K562 (cell line): ENCODE results near the gene NDUFB10. TPM values are rescaled to one million over a fixed set of nuclear protein-coding genes. Genes with fewer than 3 reads are reported as not detected.

Experiments
- ADNP ChIP-seq: fragments of 200-800 bp; sonication (Bioruptor generic); IDR thresholded peaks from 2 replicates; pipeline ENCODE4 v1.6.1; 2016; ENCODE audit warnings: missing genetic modification characterization, missing compliant biosample characterization
- FOXJ2 ChIP-seq: fragments of 200-800 bp; sonication (Bioruptor generic); IDR thresholded peaks from 2 replicates; pipeline ENCODE4 v1.6.1; 2016; ENCODE audit warnings: missing genetic modification characterization, missing compliant biosample characterization
- HMGN3 ChIP-seq: IDR thresholded peaks from 2 replicates; pipeline ENCODE4 v1.6.1; 2011; ENCODE audit warnings: borderline replicate concordance, low read depth, mild to moderate bottlenecking, mixed read lengths, low read length; ENCODE audit not compliant: insufficient read length; ENCODE audit errors: extremely low read depth
- MAFG ChIP-seq: fragments of 450-650 bp; conservative IDR thresholded peaks from 2 replicates; pipeline ENCODE4 v1.6.1; 2016; ENCODE audit warnings: missing genetic modification characterization, missing compliant biosample characterization
- POLR3G ChIP-seq: IDR thresholded peaks from 2 replicates; pipeline ENCODE4 v1.6.1; 2011; ENCODE audit not compliant: insufficient read length, insufficient replicate concordance; ENCODE audit errors: extremely low read depth
- PRMT5 ChIP-seq: sonication (generic); formaldehyde crosslinking; IDR thresholded peaks from 2 replicates; pipeline ENCODE4 v1.5.0; 2020; ENCODE audit warnings: missing genetic modification reagents
- SIN3A ChIP-seq, 2 experiments: fragments of 150-350 bp in 1 of 2; IDR thresholded peaks; 2 replicates each; pipeline ENCODE4 v1.6.1; 2011 to 2016; ENCODE audit warnings: borderline replicate concordance in 2 of 2, low read depth in 2 of 2, low read length in 2 of 2, mild to moderate bottlenecking in 2 of 2, moderate library complexity in 2 of 2; ENCODE audit not compliant: control insufficient read depth in 1 of 2
- SRF ChIP-seq, 2 experiments: fragments of 250-450, 450-650 bp in 1 of 2; sonication (Bioruptor Pico) in 1 of 2; sonication (generic) in 1 of 2; formaldehyde crosslinking; IDR thresholded peaks; 2 replicates each; pipeline versions ENCODE4 v1.5.0 to v1.5.1; 2020 to 2022; ENCODE audit warnings: mild to moderate bottlenecking in 1 of 2, missing genetic modification reagents in 1 of 2
- ZNF76 ChIP-seq: fragments of 250-450 bp; sonication (Bioruptor Pico); IDR thresholded peaks from 2 replicates; pipeline ENCODE4 v1.4.0; 2020; ENCODE audit warnings: mild to moderate bottlenecking, moderate library complexity, borderline replicate concordance
- polyA plus RNA-seq, 8 experiments: library from polyadenylated mRNA; depleted of rRNA in 4 of 8; stranded (reverse) in 5 of 8; unstranded in 3 of 8; fragments of >200 nt; fragmentation: Nextera tagmentation in 2 of 8; fragmentation: Illumina TruSeq in 1 of 8; extraction: Ambion mirVana in 2 of 8; extraction: Trizol in 1 of 8; gene quantifications; 2 replicates each; pipeline versions ENCODE4 v1.2.1 to v1.2.3, GENCODE V29; 2011 to 2014; ENCODE audit warnings: inconsistent platforms in 1 of 8, missing spikeins in 1 of 8
- total RNA-seq, 7 experiments: library from RNA; depleted of rRNA in 6 of 7; stranded (reverse); fragments of >200 nt in 6 of 7; fragmentation: Illumina TruSeq in 2 of 7; extraction: Trizol in 2 of 7; gene quantifications; 2 replicates each; pipeline versions ENCODE4 v1.2.1 to v1.2.3, GENCODE V29; 2011 to 2021; ENCODE audit warnings: low replicate concordance in 1 of 7
- TF ChIP-seq, protein P1 (sequence below): sonication (generic); formaldehyde crosslinking; IDR thresholded peaks from 2 replicates; pipeline ENCODE4 v1.9.0; 2022; ENCODE audit warnings: mild to moderate bottlenecking, missing genetic modification reagents
- TF ChIP-seq, protein P2 (sequence below): sonication (generic); formaldehyde crosslinking; IDR thresholded peaks from 2 replicates; pipeline ENCODE4 v1.8.1; 2022; ENCODE audit warnings: missing genetic modification reagents
- TF ChIP-seq, protein P3 (sequence below): fragments of 450-650 bp; formaldehyde crosslinking; IDR thresholded peaks from 2 replicates; pipeline ENCODE4 v1.4.0; 2020; ENCODE audit warnings: mild to moderate bottlenecking, mixed read lengths
- TF ChIP-seq, protein P4 (sequence below): sonication (generic); formaldehyde crosslinking; IDR thresholded peaks from 2 replicates; pipeline ENCODE4 v1.8.0; 2022; ENCODE audit warnings: missing genetic modification reagents, mild to moderate bottlenecking, moderate library complexity, borderline replicate concordance
- TF ChIP-seq, protein P5 (sequence below): fragments of 250-450 bp; sonication (Bioruptor Pico); IDR thresholded peaks from 2 replicates; pipeline ENCODE4 v1.5.1; 2021; ENCODE audit warnings: mild to moderate bottlenecking
- TF ChIP-seq, protein P6 (sequence below): fragments of 450-650 bp; IDR thresholded peaks from 2 replicates; pipeline ENCODE4 v1.6.1; 2017; ENCODE audit warnings: antibody characterized with exemption, mild to moderate bottlenecking

NDUFB10 gene
- total and polyA plus RNA-seq, 9 of the 15 experiments (the other 6 are each of a cell fraction or from before 2014, with no cell fraction given), result 69.3 to 527 (median 161) TPM

DNA sequence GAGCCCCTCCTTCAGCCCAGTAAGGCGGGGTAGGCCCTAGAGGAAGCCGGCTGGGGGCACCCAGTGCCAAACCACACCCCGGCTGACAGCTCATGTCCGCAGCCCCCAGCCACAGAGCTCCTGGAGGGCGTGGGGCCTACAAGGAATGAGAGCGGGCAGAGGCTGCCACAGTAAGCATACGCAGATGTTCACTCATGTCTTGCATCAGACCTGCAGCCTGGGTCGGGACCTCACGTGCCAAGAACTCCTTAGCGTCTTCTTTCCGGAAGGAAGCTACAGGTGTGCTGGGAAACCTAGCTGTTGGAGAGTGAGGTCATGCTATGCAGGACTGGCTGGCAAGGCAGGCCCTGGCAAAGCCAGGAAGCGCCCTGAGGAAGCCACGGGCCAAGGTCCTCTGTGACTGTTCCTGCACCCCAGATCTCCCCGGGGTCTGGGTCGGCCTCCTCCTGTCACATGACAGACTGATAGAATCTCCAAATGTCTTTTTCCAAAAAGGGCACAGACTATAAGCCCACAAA lies 48.7 kb downstream of the NDUFB10 start (continued):
- TF ChIP-seq ADNP (tag) (no peak), PRMT5 (CRISPR knock-in tag) (no peak), POLR3G (no peak), HMGN3 (peak; percentile 12), SIN3A (IDR thresholded peaks at IDR 0.05; ENCODE audit: borderline replicate concordance in 2 of 2, control insufficient read depth in 1 of 2, low read depth in 2 of 2, low read length in 2 of 2) (no peak; a peak in 1 of 4 replicates), ZNF76 (CRISPR knock-in tag) (no peak), SRF (CRISPR knock-in tag; IDR thresholded peaks at IDR 0.05) (no peak), FOXJ2 (tag) (no peak), MAFG (tag) (no peak)
- TF ChIP-seq, protein P1, sequence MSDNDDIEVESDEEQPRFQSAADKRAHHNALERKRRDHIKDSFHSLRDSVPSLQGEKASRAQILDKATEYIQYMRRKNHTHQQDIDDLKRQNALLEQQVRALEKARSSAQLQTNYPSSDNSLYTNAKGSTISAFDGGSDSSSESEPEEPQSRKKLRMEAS (CRISPR knock-in tag), result no peak
- TF ChIP-seq, protein P2, sequence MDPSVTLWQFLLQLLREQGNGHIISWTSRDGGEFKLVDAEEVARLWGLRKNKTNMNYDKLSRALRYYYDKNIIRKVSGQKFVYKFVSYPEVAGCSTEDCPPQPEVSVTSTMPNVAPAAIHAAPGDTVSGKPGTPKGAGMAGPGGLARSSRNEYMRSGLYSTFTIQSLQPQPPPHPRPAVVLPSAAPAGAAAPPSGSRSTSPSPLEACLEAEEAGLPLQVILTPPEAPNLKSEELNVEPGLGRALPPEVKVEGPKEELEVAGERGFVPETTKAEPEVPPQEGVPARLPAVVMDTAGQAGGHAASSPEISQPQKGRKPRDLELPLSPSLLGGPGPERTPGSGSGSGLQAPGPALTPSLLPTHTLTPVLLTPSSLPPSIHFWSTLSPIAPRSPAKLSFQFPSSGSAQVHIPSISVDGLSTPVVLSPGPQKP (CRISPR knock-in tag), result no peak
- TF ChIP-seq, protein P3, sequence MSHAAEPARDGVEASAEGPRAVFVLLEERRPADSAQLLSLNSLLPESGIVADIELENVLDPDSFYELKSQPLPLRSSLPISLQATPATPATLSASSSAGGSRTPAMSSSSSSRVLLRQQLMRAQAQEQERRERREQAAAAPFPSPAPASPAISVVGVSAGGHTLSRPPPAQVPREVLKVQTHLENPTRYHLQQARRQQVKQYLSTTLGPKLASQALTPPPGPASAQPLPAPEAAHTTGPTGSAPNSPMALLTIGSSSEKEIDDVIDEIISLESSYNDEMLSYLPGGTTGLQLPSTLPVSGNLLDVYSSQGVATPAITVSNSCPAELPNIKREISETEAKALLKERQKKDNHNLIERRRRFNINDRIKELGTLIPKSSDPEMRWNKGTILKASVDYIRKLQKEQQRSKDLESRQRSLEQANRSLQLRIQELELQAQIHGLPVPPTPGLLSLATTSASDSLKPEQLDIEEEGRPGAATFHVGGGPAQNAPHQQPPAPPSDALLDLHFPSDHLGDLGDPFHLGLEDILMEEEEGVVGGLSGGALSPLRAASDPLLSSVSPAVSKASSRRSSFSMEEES (CRISPR knock-in tag), result peak; percentile 72
- TF ChIP-seq, protein P4, sequence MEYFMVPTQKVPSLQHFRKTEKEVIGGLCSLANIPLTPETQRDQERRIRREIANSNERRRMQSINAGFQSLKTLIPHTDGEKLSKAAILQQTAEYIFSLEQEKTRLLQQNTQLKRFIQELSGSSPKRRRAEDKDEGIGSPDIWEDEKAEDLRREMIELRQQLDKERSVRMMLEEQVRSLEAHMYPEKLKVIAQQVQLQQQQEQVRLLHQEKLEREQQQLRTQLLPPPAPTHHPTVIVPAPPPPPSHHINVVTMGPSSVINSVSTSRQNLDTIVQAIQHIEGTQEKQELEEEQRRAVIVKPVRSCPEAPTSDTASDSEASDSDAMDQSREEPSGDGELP (CRISPR knock-in tag), result peak; percentile 20; the same call in 1 of the 2 replicates
- TF ChIP-seq, protein P5, sequence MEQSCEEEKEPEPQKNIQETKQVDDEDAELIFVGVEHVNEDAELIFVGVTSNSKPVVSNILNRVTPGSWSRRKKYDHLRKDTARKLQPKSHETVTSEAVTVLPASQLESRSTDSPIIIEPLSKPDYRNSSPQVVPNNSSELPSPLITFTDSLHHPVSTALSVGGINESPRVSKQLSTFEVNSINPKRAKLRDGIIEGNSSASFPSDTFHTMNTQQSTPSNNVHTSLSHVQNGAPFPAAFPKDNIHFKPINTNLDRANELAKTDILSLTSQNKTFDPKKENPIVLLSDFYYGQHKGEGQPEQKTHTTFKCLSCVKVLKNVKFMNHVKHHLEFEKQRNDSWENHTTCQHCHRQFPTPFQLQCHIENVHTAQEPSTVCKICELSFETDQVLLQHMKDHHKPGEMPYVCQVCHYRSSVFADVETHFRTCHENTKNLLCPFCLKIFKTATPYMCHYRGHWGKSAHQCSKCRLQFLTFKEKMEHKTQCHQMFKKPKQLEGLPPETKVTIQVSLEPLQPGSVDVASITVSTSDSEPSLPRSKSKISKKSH, result no peak
- TF ChIP-seq, protein P6, sequence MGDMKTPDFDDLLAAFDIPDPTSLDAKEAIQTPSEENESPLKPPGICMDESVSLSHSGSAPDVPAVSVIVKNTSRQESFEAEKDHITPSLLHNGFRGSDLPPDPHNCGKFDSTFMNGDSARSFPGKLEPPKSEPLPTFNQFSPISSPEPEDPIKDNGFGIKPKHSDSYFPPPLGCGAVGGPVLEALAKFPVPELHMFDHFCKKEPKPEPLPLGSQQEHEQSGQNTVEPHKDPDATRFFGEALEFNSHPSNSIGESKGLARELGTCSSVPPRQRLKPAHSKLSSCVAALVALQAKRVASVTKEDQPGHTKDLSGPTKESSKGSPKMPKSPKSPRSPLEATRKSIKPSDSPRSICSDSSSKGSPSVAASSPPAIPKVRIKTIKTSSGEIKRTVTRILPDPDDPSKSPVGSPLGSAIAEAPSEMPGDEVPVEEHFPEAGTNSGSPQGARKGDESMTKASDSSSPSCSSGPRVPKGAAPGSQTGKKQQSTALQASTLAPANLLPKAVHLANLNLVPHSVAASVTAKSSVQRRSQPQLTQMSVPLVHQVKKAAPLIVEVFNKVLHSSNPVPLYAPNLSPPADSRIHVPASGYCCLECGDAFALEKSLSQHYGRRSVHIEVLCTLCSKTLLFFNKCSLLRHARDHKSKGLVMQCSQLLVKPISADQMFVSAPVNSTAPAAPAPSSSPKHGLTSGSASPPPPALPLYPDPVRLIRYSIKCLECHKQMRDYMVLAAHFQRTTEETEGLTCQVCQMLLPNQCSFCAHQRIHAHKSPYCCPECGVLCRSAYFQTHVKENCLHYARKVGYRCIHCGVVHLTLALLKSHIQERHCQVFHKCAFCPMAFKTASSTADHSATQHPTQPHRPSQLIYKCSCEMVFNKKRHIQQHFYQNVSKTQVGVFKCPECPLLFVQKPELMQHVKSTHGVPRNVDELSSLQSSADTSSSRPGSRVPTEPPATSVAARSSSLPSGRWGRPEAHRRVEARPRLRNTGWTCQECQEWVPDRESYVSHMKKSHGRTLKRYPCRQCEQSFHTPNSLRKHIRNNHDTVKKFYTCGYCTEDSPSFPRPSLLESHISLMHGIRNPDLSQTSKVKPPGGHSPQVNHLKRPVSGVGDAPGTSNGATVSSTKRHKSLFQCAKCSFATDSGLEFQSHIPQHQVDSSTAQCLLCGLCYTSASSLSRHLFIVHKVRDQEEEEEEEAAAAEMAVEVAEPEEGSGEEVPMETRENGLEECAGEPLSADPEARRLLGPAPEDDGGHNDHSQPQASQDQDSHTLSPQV, result no peak
